ENCODE measurements around the gene OR1N1.
"Not testable (repeated sequence)": the region's sequence is repeated elsewhere in the genome, so short reads cannot be mapped to it uniquely, and the experiment has no call there.

OR1N1 gene

GRCh38 chr9:122552812-122553211, 25.7 kb upstream of the OR1N1 start, which contains the start of gene OR1N2:
Gene OR1N2 (plus strand): TSS chr9:122553112. CDS start chr9:122553212, 100 bp downstream.
- no peak for TF ChIP-seq CTCF (IDR thresholded peaks at IDR 0.05; ENCODE audit: poor library complexity, severe bottlenecking)
- Histone ChIP-seq H3K4me1 (ENCODE audit: insufficient read depth, poor library complexity, severe bottlenecking) (no peaks in the 10 kb centered on the region), H3K36me3 (ENCODE audit: low read depth) (no peaks in the 10 kb centered on the region), H3K9me3 (ENCODE audit: severe bottlenecking) (no peaks in the 10 kb centered on the region), H3K27ac (ENCODE audit: poor library complexity, severe bottlenecking) (no peak within 1 kb of the TSS), H3K27me3 (ENCODE audit: insufficient read depth, poor library complexity, severe bottlenecking) (peaks cover 8% of the 10 kb centered on the region), H3K4me3 (ENCODE audit: severe bottlenecking) (no peak within 1 kb of the TSS)
- ATAC-seq (ENCODE audit: low read depth) (no peak), DNase-seq (ENCODE audit: low spot score) (no peak)

- Histone ChIP-seq H3K27ac (ENCODE audit: poor library complexity, severe bottlenecking) (no peak overlapping the region), H3K36me3 (ENCODE audit: low read depth) (no peaks in the 10 kb centered on the region), H3K4me3 (ENCODE audit: severe bottlenecking) (no peak overlapping the region), H3K9me3 (ENCODE audit: severe bottlenecking) (no peaks in the 10 kb centered on the region), H3K27me3 (ENCODE audit: insufficient read depth, poor library complexity, severe bottlenecking) (no peaks in the 10 kb centered on the region), H3K4me1 (ENCODE audit: insufficient read depth, poor library complexity, severe bottlenecking) (no peaks in the 10 kb centered on the region)
- DNase-seq (ENCODE audit: low spot score), result no peak
- 0 out of 3 replicates have a peak, but pooled peaks have one; percentile 44 for ATAC-seq (ENCODE audit: low read depth)
- no peak for TF ChIP-seq CTCF (IDR thresholded peaks at IDR 0.05; ENCODE audit: poor library complexity, severe bottlenecking)
Measured at GRCh38 chr9:122551371-122551770, 24.3 kb upstream of the OR1N1 start.

- no peaks in the 10 kb centered on the region for H3K36me3 ChIP-seq (ENCODE audit: low read depth)
- DNase-seq (ENCODE audit: low spot score), result no peak
Measured at GRCh38 chr9:122546196-122546595, 19.1 kb upstream of the OR1N1 start.

GRCh38 chr9:122538757-122539156, 11.7 kb upstream of the OR1N1 start:
- no peak for TF ChIP-seq CTCF (IDR thresholded peaks at IDR 0.05; ENCODE audit: poor library complexity, severe bottlenecking)
- no peak overlapping the region for H3K4me3 ChIP-seq (ENCODE audit: severe bottlenecking)
- H3K4me1 ChIP-seq (ENCODE audit: insufficient read depth, poor library complexity, severe bottlenecking), result no peaks in the 10 kb centered on the region
- no peak overlapping the region for H3K27ac ChIP-seq (ENCODE audit: poor library complexity, severe bottlenecking)
- H3K27me3 ChIP-seq (ENCODE audit: insufficient read depth, poor library complexity, severe bottlenecking), result peaks cover 7% of the 10 kb centered on the region
- no peak for ATAC-seq (ENCODE audit: low read depth)
- H3K9me3 ChIP-seq (ENCODE audit: severe bottlenecking), result no peaks in the 10 kb centered on the region
- no peak for DNase-seq (ENCODE audit: low spot score)
- H3K36me3 ChIP-seq (ENCODE audit: low read depth), result no peaks in the 10 kb centered on the region

More at GRCh38 chr9:122546196-122546595, 19.1 kb upstream of the OR1N1 start:
- Histone ChIP-seq H3K27ac (ENCODE audit: poor library complexity, severe bottlenecking) (no peak overlapping the region), H3K4me3 (ENCODE audit: severe bottlenecking) (no peak overlapping the region), H3K27me3 (ENCODE audit: insufficient read depth, poor library complexity, severe bottlenecking) (peaks cover 7% of the 10 kb centered on the region), H3K4me1 (ENCODE audit: insufficient read depth, poor library complexity, severe bottlenecking) (no peaks in the 10 kb centered on the region), H3K9me3 (ENCODE audit: severe bottlenecking) (no peaks in the 10 kb centered on the region)
- TF ChIP-seq CTCF (IDR thresholded peaks at IDR 0.05; ENCODE audit: poor library complexity, severe bottlenecking), result no peak
- no peak for ATAC-seq (ENCODE audit: low read depth)

GRCh38 chr9:122537066-122537465, 10.0 kb upstream of the OR1N1 start:
- not testable (repeated sequence) for H3K27ac ChIP-seq (ENCODE audit: poor library complexity, severe bottlenecking); H3K9me3 ChIP-seq (ENCODE audit: severe bottlenecking); H3K4me3 ChIP-seq (ENCODE audit: severe bottlenecking); H3K36me3 ChIP-seq (ENCODE audit: low read depth); H3K4me1 ChIP-seq (ENCODE audit: insufficient read depth, poor library complexity, severe bottlenecking); H3K27me3 ChIP-seq (ENCODE audit: insufficient read depth, poor library complexity, severe bottlenecking); DNase-seq (ENCODE audit: low spot score); ATAC-seq (ENCODE audit: low read depth)

Data from RWPE2 (cell line).